H9 (cell line): ENCODE results near the gene CDC25A. TPM values are rescaled to one million over a fixed set of nuclear protein-coding genes. Genes with fewer than 3 reads are reported as not detected.

Source experiments
- DNase-seq: peaks from one replicate; pipeline ENCODE4 v3.0.0-alpha.2; 2017
- H2AFZ ChIP-seq: one replicate; pipeline ENCODE4 v1.6.1; 2013; ENCODE audit warnings: mild to moderate bottlenecking, low read length, control low read depth, moderate library complexity
- H2AK5ac ChIP-seq: 2 replicates; pipeline ENCODE4 v1.6.1; 2013; ENCODE audit warnings: low read length, control low read depth, mixed read lengths; ENCODE audit not compliant: insufficient read length
- H2BK120ac ChIP-seq: one replicate; pipeline ENCODE4 v1.6.1; 2013; ENCODE audit warnings: low read depth, mild to moderate bottlenecking, low read length, control low read depth, inconsistent platforms; ENCODE audit not compliant: poor library complexity, severe bottlenecking
- H2BK12ac ChIP-seq: 2 replicates; pipeline ENCODE4 v1.6.1; 2013; ENCODE audit warnings: low read length, control low read depth, mixed read lengths, low read depth; ENCODE audit not compliant: insufficient read length
- H2BK15ac ChIP-seq: 2 replicates; pipeline ENCODE4 v1.6.1; 2013; ENCODE audit warnings: low read depth, low read length, control low read depth
- H2BK20ac ChIP-seq: one replicate; pipeline ENCODE4 v1.6.1; 2013; ENCODE audit warnings: low read depth, mild to moderate bottlenecking, low read length, control low read depth, inconsistent platforms; ENCODE audit not compliant: poor library complexity, severe bottlenecking
- H2BK5ac ChIP-seq: 2 replicates; pipeline ENCODE4 v1.6.1; 2013; ENCODE audit warnings: low read length, control low read depth, mixed read lengths; ENCODE audit not compliant: insufficient read length
- H3K14ac ChIP-seq: 2 replicates; pipeline ENCODE4 v1.6.1; 2013; ENCODE audit warnings: low read length, control low read depth; ENCODE audit not compliant: insufficient read depth
- H3K18ac ChIP-seq: 2 replicates; pipeline ENCODE4 v1.6.1; 2013; ENCODE audit warnings: low read depth, mild to moderate bottlenecking, mixed read lengths, low read length, control low read depth; ENCODE audit not compliant: insufficient read length
- H3K23ac ChIP-seq: 2 replicates; pipeline ENCODE4 v1.6.1; 2013; ENCODE audit warnings: low read length, control low read depth, mixed read lengths, low read depth; ENCODE audit not compliant: insufficient read length
- H3K23me2 ChIP-seq: 2 replicates; pipeline ENCODE4 v1.6.1; 2013; ENCODE audit warnings: low read depth, mild to moderate bottlenecking, mixed read lengths, low read length, control low read depth; ENCODE audit not compliant: insufficient read length, poor library complexity, severe bottlenecking
- H3K27ac ChIP-seq: 2 replicates; pipeline ENCODE4 v1.5.1; 2013; ENCODE audit warnings: low read length, control low read depth, mixed read lengths, low read depth; ENCODE audit not compliant: insufficient read length
- H3K27me3 ChIP-seq: 2 replicates; pipeline ENCODE4 v1.6.1; 2013; ENCODE audit warnings: low read length, control low read depth, inconsistent platforms; ENCODE audit not compliant: insufficient read depth
- H3K4ac ChIP-seq: 2 replicates; pipeline ENCODE4 v1.6.1; 2013; ENCODE audit warnings: low read depth, mild to moderate bottlenecking, control low read depth, inconsistent platforms, low read length, moderate library complexity
- H3K4me1 ChIP-seq: 2 replicates; pipeline ENCODE4 v1.6.1; 2013; ENCODE audit warnings: low read length, control low read depth, inconsistent platforms; ENCODE audit not compliant: insufficient read depth
- H3K4me2 ChIP-seq: 2 replicates; pipeline ENCODE4 v1.6.1; 2013; ENCODE audit warnings: low read length, control low read depth, mixed read lengths; ENCODE audit not compliant: insufficient read length, insufficient read depth
- H3K56ac ChIP-seq: 2 replicates; pipeline ENCODE4 v1.6.1; 2013; ENCODE audit warnings: low read depth, mild to moderate bottlenecking, mixed read lengths, low read length, control low read depth; ENCODE audit not compliant: insufficient read length
- H3K79me1 ChIP-seq: 2 replicates; pipeline ENCODE4 v1.6.1; 2013; ENCODE audit warnings: low read depth, mild to moderate bottlenecking, moderate library complexity, low read length, control low read depth, inconsistent platforms; ENCODE audit not compliant: insufficient read depth, poor library complexity, severe bottlenecking
- H3K79me2 ChIP-seq: 2 replicates; pipeline ENCODE4 v1.6.1; 2013; ENCODE audit warnings: low read length, control low read depth, inconsistent platforms; ENCODE audit not compliant: insufficient read depth
- H3K9ac ChIP-seq: 2 replicates; pipeline ENCODE4 v1.6.1; 2013; ENCODE audit warnings: low read length, control low read depth, mixed read lengths; ENCODE audit not compliant: insufficient read length; ENCODE audit errors: extremely low read depth
- H3K9me3 ChIP-seq: one replicate; pipeline ENCODE4 v1.6.1; 2013; ENCODE audit warnings: low read depth, low read length, inconsistent platforms; ENCODE audit not compliant: control insufficient read depth
- H3T11ph ChIP-seq: one replicate; pipeline ENCODE4 v1.6.1; 2013; ENCODE audit warnings: mild to moderate bottlenecking, low read length, control low read depth, inconsistent platforms
- H4K20me1 ChIP-seq: one replicate; pipeline ENCODE4 v1.6.1; 2013; ENCODE audit not compliant: control insufficient read depth, insufficient read length, insufficient read depth
- H4K5ac ChIP-seq: 2 replicates; pipeline ENCODE4 v1.6.1; 2013; ENCODE audit warnings: low read depth, mild to moderate bottlenecking, mixed read lengths, low read length, control low read depth; ENCODE audit not compliant: insufficient read length
- H4K8ac ChIP-seq: replicated peaks from 2 replicates; pipeline ENCODE4 v1.6.1; 2013; ENCODE audit warnings: low read length, control low read depth, mixed read lengths, low read depth; ENCODE audit not compliant: insufficient read length
- H4K91ac ChIP-seq: 2 replicates; pipeline ENCODE4 v1.6.1; 2013; ENCODE audit warnings: low read depth, mild to moderate bottlenecking, moderate library complexity, mixed read lengths, low read length, control low read depth; ENCODE audit not compliant: insufficient read length
- H3K27ac Mint-ChIP-seq, 3 experiments: 2 replicates in 2 of 3; 3 replicates in 1 of 3; pipeline ENCODE4 v1.8.0; 2020 to 2021; ENCODE audit warnings: mixed read lengths in 3 of 3, mild to moderate bottlenecking in 1 of 3, moderate library complexity in 1 of 3
- H3K27me3 Mint-ChIP-seq: 2 replicates; pipeline ENCODE4 v1.8.0; 2021; ENCODE audit warnings: low read depth, mild to moderate bottlenecking, moderate library complexity, mixed read lengths
- H3K36me3 Mint-ChIP-seq, 3 experiments: 2 replicates in 2 of 3; 3 replicates in 1 of 3; pipeline ENCODE4 v1.8.0; 2020 to 2021; ENCODE audit warnings: low read depth in 3 of 3, mixed read lengths in 3 of 3; ENCODE audit not compliant: insufficient read depth in 1 of 3
- H3K4me1 Mint-ChIP-seq, 2 experiments: 2 replicates each; pipeline ENCODE4 v1.8.0; 2020; ENCODE audit warnings: mixed read lengths in 2 of 2
- H3K4me3 Mint-ChIP-seq, 2 experiments: 2 replicates in 1 of 2; 3 replicates in 1 of 2; pipeline ENCODE4 v1.8.0; 2020 to 2021; ENCODE audit warnings: mild to moderate bottlenecking in 2 of 2, mixed read lengths in 2 of 2, moderate library complexity in 1 of 2
- H3K9me3 Mint-ChIP-seq, 2 experiments: 2 replicates in 1 of 2; 3 replicates in 1 of 2; pipeline ENCODE4 v1.8.0; 2020; ENCODE audit warnings: mild to moderate bottlenecking in 2 of 2, mixed read lengths in 2 of 2, moderate library complexity in 1 of 2
- WGBS: extraction: QIAGEN DNeasy Blood & Tissue Kit; methylation state at CpG from one replicate; pipeline ENCODE4 v1.1.7; 2013; ENCODE audit warnings: missing lambda C conversion rate, low lambda C conversion rate, mixed read lengths; ENCODE audit not compliant: insufficient read length; ENCODE audit errors: extremely low coverage; 5-methylcytosine and 5-hydroxymethylcytosine counted together
- total RNA-seq: library from RNA; stranded (reverse); gene quantifications from 2 replicates; pipeline ENCODE4 v1.2.1, GENCODE V29; 2021
- TF ChIP-seq, protein P1 (sequence below): fragments of 200-600 bp; sonication (generic); conservative IDR thresholded peaks from 3 replicates; pipeline ENCODE4 v1.8.0; 2021; ENCODE audit warnings: antibody characterized with exemption, mild to moderate bottlenecking

The CDC25A gene
- total RNA-seq, 1 experiment from 2014 or later = 83.3 TPM

DNA sequence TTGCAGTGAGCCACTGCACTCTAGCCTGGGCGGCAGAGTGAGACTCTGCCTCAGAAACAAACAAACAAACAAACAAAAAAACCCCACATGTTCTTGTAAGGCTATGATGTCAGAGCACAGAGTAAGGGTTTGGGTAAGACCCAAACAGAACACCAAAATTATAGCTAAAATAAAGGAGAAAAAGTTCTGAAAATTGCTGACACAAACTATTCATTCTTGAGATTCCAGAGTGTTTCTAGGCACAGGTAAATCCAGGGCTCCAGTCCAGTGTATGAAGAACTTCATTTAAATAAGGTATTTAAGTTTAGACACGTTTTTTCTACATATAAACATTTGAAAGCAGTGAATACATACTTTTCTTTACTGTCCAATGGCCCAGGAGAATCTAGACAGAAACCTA is 3.9 kb downstream of the CDC25A start:
- H3K27ac Mint-ChIP-seq = peak overlapping the region in 1 of 3 experiments; percentile 58; a peak in 1 of 7 replicates
- H3K4me1 Mint-ChIP-seq = peaks cover 17 to 39% of the 10 kb centered on the region in 2 experiments
- H2BK120ac ChIP-seq = no peak overlapping the region
- no peak overlapping the region for H3K23ac ChIP-seq
- peaks cover 5% of the 10 kb centered on the region; the same call in 1 of the 2 replicates for H3K4me1 ChIP-seq
- H3T11ph ChIP-seq = no peak overlapping the region
- no peaks in the 10 kb centered on the region for H3K27me3 Mint-ChIP-seq
- peaks cover 16% of the 10 kb centered on the region for H3K79me1 ChIP-seq
- no peak overlapping the region for H3K4me2 ChIP-seq
- no peak overlapping the region for H3K18ac ChIP-seq
- H4K8ac ChIP-seq = no peak overlapping the region
- no peak overlapping the region for H4K91ac ChIP-seq
- TF ChIP-seq, protein P1, sequence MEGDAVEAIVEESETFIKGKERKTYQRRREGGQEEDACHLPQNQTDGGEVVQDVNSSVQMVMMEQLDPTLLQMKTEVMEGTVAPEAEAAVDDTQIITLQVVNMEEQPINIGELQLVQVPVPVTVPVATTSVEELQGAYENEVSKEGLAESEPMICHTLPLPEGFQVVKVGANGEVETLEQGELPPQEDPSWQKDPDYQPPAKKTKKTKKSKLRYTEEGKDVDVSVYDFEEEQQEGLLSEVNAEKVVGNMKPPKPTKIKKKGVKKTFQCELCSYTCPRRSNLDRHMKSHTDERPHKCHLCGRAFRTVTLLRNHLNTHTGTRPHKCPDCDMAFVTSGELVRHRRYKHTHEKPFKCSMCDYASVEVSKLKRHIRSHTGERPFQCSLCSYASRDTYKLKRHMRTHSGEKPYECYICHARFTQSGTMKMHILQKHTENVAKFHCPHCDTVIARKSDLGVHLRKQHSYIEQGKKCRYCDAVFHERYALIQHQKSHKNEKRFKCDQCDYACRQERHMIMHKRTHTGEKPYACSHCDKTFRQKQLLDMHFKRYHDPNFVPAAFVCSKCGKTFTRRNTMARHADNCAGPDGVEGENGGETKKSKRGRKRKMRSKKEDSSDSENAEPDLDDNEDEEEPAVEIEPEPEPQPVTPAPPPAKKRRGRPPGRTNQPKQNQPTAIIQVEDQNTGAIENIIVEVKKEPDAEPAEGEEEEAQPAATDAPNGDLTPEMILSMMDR = no peak
- no peak for DNase-seq
- no peak overlapping the region for H3K9ac ChIP-seq
- H3K27ac ChIP-seq = no peak overlapping the region
- H2AK5ac ChIP-seq = no peak overlapping the region
- H3K27me3 ChIP-seq = no peaks in the 10 kb centered on the region
- no peak overlapping the region for H2BK15ac ChIP-seq
- no peak overlapping the region for H4K5ac ChIP-seq
- no peak overlapping the region for H2BK12ac ChIP-seq
- no peaks in the 10 kb centered on the region for H4K20me1 ChIP-seq
- peaks cover 9% of the 10 kb centered on the region for H3K23me2 ChIP-seq
- no CpG with 5 or more reads among the region's 2 CpGs for WGBS
- H3K79me2 ChIP-seq = peaks cover 20% of the 10 kb centered on the region
- H3K4me3 Mint-ChIP-seq = no peak overlapping the region
- no peaks in the 10 kb centered on the region for H3K9me3 ChIP-seq
- no peak overlapping the region for H2BK5ac ChIP-seq
- H2AFZ ChIP-seq = no peak overlapping the region
- peaks cover 63 to 80% (median 79%) of the 10 kb centered on the region in 3 experiments for H3K36me3 Mint-ChIP-seq
- no peak overlapping the region for H3K4ac ChIP-seq
- no peak overlapping the region for H3K56ac ChIP-seq
- no peak overlapping the region for H2BK20ac ChIP-seq
- H3K9me3 Mint-ChIP-seq = no peaks in the 10 kb centered on the region
- no peak overlapping the region for H3K14ac ChIP-seq
